Measurements from ENCODE around the gene MAPKAPK3.

Gene MAPKAPK3

DNA sequence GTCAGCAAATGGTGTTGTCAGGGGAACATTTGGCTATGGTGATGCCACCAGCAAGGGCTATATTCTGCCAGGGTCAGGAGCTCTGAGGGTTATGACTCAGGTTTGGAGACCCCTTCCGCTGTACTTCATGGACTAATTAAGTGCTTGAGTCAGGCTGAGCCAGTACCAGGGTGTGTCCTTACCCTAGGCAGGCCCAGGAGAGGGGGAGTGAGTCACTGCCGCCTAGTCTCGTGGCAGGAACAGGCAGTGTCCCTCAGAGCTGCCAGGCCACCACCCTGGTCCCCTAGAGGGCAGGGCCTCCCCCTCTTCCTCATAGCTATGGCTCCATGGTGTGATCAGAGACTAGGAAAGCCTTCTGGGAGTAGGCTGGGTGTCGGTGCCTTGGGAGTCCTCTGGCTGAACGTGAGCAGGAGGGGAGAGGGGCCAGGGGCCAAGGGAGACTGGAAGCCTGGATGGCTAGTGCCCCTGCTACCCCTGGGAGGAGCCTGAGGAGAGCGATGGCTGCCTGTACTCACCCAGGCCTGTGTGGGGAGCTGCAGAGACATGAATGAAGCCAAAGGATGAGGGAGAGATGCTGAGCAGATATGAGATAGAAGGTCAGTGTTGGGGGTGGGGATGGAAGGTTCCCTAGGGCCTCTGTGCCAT lies 10.6 kb downstream of the MAPKAPK3 start:
- peak; percentile 70 for DNase-seq (ENCODE audit: low spot score)

- DNase-seq (ENCODE audit: low spot score): no peak
Observed at GRCh38 chr3:50628601-50629000, 11.7 kb downstream of the MAPKAPK3 start.

DNA sequence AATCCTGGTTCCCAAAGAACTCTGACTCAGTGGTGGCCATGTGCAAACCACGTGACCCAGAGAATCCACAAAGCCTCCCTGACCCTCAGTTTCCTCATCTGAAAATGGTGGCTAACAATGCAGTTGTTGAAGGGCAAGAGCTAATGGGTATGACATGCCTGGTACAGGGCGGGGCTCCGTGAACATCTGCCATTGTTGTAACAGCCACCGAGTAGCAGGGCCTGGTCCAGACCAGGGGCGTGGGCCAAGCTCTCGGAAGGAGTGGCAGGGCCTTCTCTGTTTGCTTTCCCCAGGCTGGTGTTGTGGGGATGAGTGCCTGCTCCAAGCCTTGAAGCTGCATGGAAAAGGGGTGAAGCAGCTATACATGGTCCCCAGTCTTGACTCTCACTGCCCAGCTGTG lies 13.4 kb downstream of the MAPKAPK3 start:
- no peak for DNase-seq (ENCODE audit: low spot score)

DNA sequence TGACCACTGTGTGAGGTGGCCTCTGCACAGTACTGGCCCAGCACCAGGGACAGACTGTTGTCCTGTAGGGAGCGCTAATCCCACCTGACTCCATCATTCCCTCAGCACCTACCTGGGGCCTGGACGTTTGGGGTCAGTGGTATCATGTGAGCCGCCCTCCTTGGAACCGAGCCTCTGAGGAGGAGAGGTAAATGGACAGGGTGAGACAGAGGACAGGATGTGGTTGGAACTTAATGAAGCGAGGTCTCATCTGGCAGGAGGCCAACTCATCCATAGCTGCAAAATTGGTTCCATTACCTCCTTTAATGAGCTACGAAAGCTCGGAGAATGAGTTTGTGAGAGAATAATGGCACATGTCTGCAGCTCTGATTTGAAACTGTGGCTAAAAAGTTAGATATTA lies 13.9 kb downstream of the MAPKAPK3 start:
- no peak for DNase-seq (ENCODE audit: low spot score)

- no peak for DNase-seq (ENCODE audit: low spot score)
Observed at GRCh38 chr3:50632450-50632849, 15.5 kb downstream of the MAPKAPK3 start.

DNA sequence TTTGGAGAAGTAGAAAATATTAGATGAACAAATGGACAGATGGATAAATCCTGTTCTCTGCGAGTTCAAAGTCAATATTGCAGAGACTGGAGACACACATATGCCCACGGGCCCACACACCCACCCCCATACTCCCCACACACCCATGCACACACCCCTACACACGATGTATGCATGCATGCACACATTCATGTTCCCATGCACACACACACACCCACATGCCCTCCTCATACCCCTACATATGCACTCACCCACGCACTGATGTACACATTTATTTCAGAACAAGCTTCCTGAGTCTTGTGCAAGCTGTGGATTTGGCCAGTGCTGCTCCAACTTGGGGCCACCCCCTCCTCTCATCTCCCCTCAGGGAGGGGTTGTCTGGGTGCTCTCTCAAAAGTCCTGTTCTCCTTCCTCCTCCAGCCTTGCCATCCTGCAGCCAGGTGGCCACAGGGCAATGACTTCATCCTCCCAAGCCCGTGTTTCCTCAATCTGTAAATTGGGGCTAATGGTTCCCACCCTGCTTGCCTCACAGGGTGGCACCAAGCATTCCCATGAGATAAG lies 16.4 kb downstream of the MAPKAPK3 start:
- DNase-seq (ENCODE audit: low spot score): no peak

- no peak for DNase-seq (ENCODE audit: low spot score)
Observed at GRCh38 chr3:50635066-50635465, 18.1 kb downstream of the MAPKAPK3 start.

DNA sequence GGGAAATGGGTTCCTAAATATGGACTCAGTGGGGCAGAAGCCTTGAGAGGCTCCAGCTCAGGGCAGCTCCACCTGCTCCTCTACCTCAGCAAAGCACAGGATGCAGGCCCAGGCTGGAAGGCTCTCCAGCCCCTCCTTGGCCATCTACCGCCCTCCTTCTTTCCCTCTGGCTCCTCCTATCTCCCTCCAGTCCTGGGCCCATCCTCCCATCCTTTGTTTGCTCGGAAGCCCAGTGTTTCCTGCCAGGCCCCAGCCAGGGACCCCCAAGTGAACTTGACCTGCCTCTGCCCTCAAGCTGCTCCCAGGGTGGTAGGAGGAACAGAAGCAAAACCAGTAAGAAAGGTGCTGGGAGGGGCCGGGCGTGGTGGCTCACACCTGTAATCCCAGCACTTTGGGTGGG lies 20.1 kb downstream of the MAPKAPK3 start:
- DNase-seq (ENCODE audit: low spot score): no peak

GRCh38 chr3:50637945-50638344 lies 21.0 kb downstream of the MAPKAPK3 start:
- DNase-seq (ENCODE audit: low spot score): no peak

DNA sequence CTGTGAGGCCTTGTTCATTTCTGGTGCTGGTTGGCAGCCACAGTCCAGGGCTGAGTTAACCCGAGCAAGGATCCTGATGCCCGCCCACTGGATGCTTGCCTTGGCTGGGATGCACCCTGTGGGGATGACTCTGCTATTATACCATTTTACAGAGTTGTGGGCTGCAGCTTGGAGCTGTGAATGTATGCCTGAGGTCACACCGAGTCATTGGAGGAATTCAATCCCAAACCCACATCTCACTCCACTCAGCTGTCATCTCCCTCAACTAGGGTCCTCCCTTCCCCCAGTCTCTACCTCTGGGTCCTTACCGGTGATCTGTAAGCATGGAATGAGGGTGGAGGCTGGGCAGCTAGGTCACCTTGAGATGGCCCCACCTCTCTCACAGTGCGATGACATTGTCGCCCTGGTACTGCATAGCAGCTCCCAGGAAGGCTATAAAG lies 22.1 kb downstream of the MAPKAPK3 start:
- no peak for DNase-seq (ENCODE audit: low spot score)

DNA sequence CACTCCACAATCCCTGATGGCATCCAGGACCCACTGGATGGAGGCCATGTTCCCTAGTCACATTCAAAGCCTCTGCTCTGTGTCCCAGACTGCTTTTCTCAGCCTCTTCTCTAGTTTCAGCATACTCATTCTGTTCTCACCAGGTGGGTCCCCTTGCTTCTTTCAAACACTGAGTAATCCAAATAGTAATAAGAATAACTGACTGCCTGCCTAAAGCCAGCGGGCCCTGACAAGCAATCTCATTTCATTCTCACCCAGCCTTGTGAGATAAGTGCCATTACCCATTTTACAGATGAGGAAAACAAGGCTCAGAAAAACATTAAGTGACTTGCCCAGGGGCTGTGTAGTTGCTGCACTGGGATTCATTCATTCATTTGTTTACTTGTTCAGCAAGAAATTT lies 25.4 kb downstream of the MAPKAPK3 start:
- no peak for DNase-seq (ENCODE audit: low spot score)

GRCh38 chr3:50644561-50644960 lies 27.6 kb downstream of the MAPKAPK3 start:
- DNase-seq (ENCODE audit: low spot score): no peak

DNA sequence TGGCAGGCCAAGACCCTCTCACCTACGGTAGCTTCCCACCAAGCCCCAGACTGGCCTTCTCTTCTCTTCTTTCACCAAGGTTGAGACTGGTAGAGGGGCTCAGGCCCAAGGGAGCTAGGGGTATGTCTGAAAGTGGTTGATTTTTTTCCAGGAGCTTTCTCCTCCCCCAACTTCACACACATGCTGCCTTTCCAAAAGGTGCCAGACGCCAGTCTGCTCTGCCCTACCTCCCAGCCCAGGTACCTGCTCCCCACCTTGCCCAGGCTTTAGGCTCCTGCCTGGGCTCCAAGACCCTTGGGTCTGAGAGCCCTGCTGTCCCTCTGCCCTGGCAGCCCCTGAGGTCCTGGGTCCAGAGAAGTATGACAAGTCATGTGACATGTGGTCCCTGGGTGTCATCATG lies 28.4 kb downstream of the MAPKAPK3 start:
- DNase-seq (ENCODE audit: low spot score): no peak

- no peak for DNase-seq (ENCODE audit: low spot score)
Observed at GRCh38 chr3:50648313-50648712, 31.4 kb downstream of the MAPKAPK3 start.

DNA sequence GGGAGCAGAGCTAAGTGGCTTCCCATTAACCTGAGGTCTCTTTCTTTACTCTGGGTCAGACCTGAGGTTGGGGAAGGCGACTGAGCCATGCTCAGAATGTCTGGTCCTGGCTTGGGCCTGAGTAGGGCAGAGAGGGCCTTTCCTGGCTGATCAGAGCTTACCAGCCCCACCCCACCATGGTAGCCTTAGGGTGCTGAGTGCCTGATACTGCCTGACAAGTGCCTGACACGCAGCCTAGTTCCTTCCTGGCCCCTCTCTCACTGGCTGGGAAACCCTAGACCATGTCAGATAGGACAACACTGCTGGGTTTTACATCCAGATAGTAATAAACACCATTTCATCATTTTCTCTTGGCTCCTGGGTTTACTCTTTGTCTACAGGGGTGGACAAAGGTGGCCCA lies 32.0 kb downstream of the MAPKAPK3 start:
- DNase-seq (ENCODE audit: low spot score): no peak

DNA sequence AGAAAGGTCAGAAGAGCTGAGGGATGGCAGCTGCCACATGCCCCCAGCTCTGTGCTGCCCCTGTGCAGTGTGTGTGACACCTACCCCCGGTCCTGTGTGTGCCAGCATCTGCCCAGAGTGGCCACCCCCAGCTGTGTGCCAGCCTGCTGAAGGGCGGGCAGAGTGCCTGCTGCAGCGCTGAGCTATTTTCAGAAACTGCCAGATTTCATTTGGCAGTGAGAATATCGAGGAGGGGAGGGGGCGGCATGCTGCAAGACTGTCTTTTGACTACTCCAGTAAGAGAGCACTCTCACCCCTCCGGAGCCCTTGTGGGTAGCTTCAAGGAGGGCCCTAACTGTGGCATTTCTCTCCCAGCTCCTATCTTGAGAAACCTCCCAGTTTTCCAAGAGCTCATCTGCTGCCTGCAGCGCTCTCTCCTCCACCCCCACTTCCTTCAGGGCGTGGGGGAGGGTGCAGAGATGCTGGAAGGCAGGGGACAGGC lies 32.5 kb downstream of the MAPKAPK3 start:
- no peak for DNase-seq (ENCODE audit: low spot score)

DNA sequence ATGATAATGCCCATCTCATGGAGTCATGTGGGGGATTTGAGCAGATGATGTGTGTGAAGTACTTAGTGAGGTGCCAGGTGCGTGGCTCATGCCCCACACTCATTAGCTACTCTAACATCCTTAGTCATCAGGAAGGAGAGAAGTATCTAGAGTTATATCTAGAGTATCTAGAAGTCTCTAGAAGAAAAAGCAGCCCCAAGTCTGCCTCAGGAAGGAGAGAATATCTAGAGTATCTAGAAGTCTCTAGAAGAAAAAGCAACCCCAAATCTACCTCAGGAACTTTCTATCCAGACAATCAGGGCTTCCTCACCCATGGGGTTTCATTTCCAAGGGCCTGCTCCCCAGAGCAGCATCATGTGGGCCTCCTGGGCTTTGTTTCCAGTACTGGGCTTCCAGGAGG lies 33.1 kb downstream of the MAPKAPK3 start:
- no peak for DNase-seq (ENCODE audit: low spot score)

- DNase-seq (ENCODE audit: low spot score): no peak
Observed at GRCh38 chr3:50651445-50651844, 34.5 kb downstream of the MAPKAPK3 start.

DNA sequence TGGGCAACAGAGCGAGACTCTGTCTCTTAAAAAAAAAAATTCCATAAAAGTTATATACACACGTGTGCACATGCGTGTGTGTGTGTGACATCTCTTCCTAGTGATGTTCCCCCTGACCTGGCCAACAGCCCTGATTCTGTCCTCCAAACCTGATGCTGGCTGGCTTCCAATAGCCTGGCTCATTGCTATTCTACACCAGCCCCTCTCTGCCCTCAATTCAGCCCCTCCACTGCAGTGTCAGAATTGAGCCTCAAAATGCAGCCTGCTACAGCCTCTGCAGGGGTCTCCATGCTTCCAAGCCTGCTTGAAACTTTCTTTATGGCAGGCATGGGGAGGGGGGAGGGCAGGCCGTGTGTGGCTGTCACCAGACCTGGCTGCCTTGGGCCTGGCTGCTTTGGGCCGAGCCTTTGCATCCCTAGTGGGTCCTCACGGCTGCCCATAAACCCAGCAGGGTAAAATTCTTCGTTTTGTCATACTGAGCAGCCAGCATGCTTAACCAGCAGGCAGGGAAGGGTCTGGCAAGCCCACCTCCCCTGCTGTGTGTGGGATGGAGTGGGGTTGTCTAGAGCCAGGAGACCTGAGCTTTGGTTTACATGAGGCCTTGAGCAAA lies 35.1 kb downstream of the MAPKAPK3 start:
- no peak for DNase-seq (ENCODE audit: low spot score)

- peak; percentile 49 for DNase-seq (ENCODE audit: low spot score)
Observed at GRCh38 chr3:50652709-50653108, 35.8 kb downstream of the MAPKAPK3 start.

DNA sequence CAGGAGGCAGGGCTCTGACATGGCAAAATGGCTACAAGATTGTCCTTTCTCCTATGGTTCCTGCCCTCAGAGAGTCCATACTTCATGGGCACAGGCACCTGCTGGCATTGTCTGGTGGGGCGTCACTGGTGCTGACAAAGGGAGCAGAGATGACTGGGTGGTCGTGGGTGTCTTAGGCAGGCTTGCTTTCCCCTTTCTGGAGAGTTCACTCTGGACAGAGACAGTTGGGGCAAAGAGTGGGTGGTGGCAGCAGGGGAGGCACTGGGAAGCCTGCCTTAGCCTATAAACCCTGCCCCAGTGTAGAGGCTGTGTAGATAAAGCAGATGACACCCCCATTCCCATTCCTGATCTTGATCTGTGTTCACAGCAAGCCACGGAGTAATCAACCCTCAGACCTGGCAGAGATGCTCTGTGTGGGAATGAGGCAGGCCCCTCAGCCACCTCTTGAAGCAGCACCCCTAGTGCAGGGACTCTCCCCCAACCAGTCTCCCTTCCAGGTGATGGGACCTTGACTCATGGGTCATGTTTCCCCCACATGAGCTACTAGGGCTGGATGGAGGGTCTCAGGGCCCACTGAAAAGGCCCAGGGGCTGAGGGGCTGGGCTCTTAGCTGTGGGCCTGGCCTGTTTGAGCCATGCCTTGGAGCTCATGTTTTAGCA lies 37.1 kb downstream of the MAPKAPK3 start:
- DNase-seq (ENCODE audit: low spot score): no peak

GRCh38 chr3:50655009-50655830 lies 38.3 kb downstream of the MAPKAPK3 start:
- no peak for DNase-seq (ENCODE audit: low spot score)

Data from D341Med (cell line).